Epithelial cell of proximal tubule (primary cell): ENCODE results near the gene HAPLN1. TPM values are rescaled to one million over a fixed set of nuclear protein-coding genes. Genes with fewer than 3 reads are reported as not detected.
A peak's percentile ranks its signal among the peaks of the same experiment; 100 is the strongest.

Source experiments
- DNase-seq: peaks from one replicate; pipeline ENCODE4 v3.0.0-alpha.2; 2011; ENCODE audit warnings: low read depth
- H3K4me3 ChIP-seq: 2 replicates; pipeline ENCODE4 v1.5.1; 2011; ENCODE audit warnings: low read depth, mild to moderate bottlenecking, low read length
- total RNA-seq: library from RNA; depleted of rRNA; stranded (reverse); fragments of >200 nt; gene quantifications from 2 replicates; pipeline ENCODE4 v1.2.3, GENCODE V29; 2015
- TF ChIP-seq, protein P1 (sequence below): conservative IDR thresholded peaks from 2 replicates; pipeline ENCODE4 v1.5.1; 2012; ENCODE audit warnings: low read depth, mild to moderate bottlenecking, low read length

HAPLN1 gene
- total RNA-seq, 1 donor from 2014 or later, result not detected

DNA sequence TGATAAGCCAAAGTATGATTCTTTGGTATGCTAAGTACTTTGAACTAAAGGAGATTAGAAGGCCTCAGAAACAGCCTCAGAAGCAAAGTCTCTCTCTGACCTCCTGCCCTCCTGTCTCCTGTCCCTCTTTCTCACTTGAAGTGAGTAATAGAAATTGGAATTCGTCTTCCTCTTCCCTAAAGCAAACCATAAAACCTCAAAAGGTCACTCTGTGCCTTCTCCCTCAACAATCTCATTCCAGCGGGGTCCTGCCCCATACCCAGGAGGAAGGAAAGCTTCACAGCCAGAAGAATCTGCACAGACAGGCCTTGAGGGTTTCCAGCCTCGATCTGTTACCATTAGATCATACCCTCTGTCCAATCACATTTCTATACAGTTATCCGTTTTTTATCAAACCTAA, 87.8 kb downstream of the HAPLN1 start:
- DNase-seq, result peak; percentile 10
- no peak overlapping the region for H3K4me3 ChIP-seq
- TF ChIP-seq, protein P1, sequence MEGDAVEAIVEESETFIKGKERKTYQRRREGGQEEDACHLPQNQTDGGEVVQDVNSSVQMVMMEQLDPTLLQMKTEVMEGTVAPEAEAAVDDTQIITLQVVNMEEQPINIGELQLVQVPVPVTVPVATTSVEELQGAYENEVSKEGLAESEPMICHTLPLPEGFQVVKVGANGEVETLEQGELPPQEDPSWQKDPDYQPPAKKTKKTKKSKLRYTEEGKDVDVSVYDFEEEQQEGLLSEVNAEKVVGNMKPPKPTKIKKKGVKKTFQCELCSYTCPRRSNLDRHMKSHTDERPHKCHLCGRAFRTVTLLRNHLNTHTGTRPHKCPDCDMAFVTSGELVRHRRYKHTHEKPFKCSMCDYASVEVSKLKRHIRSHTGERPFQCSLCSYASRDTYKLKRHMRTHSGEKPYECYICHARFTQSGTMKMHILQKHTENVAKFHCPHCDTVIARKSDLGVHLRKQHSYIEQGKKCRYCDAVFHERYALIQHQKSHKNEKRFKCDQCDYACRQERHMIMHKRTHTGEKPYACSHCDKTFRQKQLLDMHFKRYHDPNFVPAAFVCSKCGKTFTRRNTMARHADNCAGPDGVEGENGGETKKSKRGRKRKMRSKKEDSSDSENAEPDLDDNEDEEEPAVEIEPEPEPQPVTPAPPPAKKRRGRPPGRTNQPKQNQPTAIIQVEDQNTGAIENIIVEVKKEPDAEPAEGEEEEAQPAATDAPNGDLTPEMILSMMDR, result no peak

DNA sequence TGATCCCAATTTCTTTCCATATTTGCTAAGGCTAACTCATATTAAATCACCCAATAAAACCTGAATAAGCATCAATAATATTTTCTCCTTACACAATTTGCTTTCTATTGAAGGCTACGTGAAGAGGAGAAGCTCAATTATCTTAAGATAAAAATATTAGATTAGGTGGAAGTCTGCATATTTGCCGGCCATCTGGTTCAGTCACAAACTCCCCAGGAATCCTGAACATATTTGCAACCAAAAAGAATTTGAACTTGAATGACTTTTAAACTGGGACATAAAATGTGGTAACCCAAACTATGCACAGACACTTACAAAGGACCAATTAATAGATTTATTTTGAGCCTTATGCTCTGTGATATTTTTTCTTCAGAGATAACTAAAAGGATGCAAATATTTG, 92.3 kb downstream of the HAPLN1 start:
- no peak for DNase-seq
- TF ChIP-seq, protein P1, result no peak
- H3K4me3 ChIP-seq, result no peak overlapping the region

- no peak overlapping the region for H3K4me3 ChIP-seq
- no peak for DNase-seq
- TF ChIP-seq, protein P1, result no peak
Measured at GRCh38 chr5:83614841-83615240, 105.8 kb downstream of the HAPLN1 start.

GRCh38 chr5:83608122-83608521, 112.5 kb downstream of the HAPLN1 start:
- TF ChIP-seq, protein P1, result peak; percentile 74
- no peak overlapping the region for H3K4me3 ChIP-seq
- DNase-seq, result no peak

DNA sequence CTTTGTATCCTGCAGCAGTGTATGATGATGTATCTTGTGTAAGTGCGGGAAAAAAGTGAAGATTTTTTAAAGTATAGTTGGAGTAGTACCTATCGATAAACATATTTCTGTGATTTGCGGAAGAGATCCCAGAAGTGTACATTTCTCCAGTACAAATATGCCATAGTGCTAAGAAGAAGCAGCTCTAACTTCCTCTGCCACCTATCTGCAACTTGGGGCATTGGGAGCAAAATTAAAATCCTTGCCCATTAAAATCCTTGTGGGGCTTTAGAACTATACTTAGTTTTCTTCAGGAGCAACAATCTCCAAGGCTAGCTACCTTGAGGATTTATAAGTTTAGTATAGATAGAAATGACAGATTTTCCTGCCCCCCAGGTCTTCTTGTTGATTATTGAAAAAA, 125.4 kb downstream of the HAPLN1 start:
- no peak overlapping the region for H3K4me3 ChIP-seq
- DNase-seq, result no peak
- TF ChIP-seq, protein P1, result peak; percentile 46

- no peak for DNase-seq
- TF ChIP-seq, protein P1, result no peak
- H3K4me3 ChIP-seq, result no peak overlapping the region
Measured at GRCh38 chr5:83590966-83591365, 129.7 kb downstream of the HAPLN1 start.

DNA sequence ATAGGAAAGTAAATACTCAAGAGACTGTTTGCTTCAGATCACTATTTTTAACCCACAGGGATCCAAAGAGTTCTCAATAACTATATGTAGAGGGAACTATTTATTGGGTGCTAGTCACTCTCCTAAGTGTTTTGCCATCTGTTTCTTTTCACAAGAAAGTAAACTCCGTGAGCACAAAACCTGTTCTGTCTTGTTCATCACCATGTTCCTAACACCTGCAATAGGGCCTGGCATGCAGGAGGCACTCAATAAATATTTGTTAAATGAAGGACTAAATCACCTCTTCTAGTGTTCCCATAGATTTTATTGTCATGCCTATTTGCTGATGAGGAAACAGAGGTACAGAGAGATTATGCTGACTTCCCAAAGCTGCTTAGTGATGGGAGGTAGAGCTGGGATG, 130.9 kb downstream of the HAPLN1 start:
- H3K4me3 ChIP-seq, result no peak overlapping the region
- DNase-seq, result no peak
- TF ChIP-seq, protein P1, result no peak
